Urothelium cell line (cell line): ENCODE data around the gene ARL1.
A peak's percentile ranks its signal among the peaks of the same experiment; 100 is the strongest.
"Not testable (repeated sequence)": the region's sequence is repeated elsewhere in the genome, so short reads cannot be mapped to it uniquely, and the experiment has no call there.

ENCODE experiments used
- DNase-seq: peaks from one replicate; pipeline ENCODE4 v3.0.0; 2011; ENCODE audit warnings: low spot score, mixed read lengths
- FAIRE-seq: peaks from 2 replicates; lab custom pipeline; 2011; peaks lifted over from hg19 to GRCh38; lab: Jason Lieb, UNC

Gene ARL1

GRCh38 chr12:101407436-101408345 lies at the start of gene ARL1:
Gene ARL1 (minus strand): TSS chr12:101407772. CDS start chr12:101407645, 127 bp downstream.
- DNase-seq (peak; percentile 82), FAIRE-seq (no peak)

- DNase-seq (no peak), FAIRE-seq (no peak)
These were observed 48.1 kb upstream of the ARL1 start for GRCh38 chr12:101455685-101456084.

GRCh38 chr12:101441461-101442224 lies 34.1 kb upstream of the ARL1 start:
- no peak for FAIRE-seq
- no peak for DNase-seq

GRCh38 chr12:101439236-101439635 lies 31.7 kb upstream of the ARL1 start:
- DNase-seq (no peak), FAIRE-seq (no peak)

- DNase-seq, result no peak
- no peak for FAIRE-seq
These were observed 28.6 kb upstream of the ARL1 start for GRCh38 chr12:101436136-101436535.

- no peak for FAIRE-seq
- DNase-seq, result no peak
These were observed 22.9 kb upstream of the ARL1 start for GRCh38 chr12:101430456-101430855.

GRCh38 chr12:101424620-101425019 lies 17.0 kb upstream of the ARL1 start:
- FAIRE-seq (no peak), DNase-seq (no peak)

- FAIRE-seq, DNase-seq: not testable (repeated sequence)
These were observed 14.5 kb upstream of the ARL1 start for GRCh38 chr12:101422066-101422465.

GRCh38 chr12:101415228-101415627 lies 7.7 kb upstream of the ARL1 start:
- no peak for FAIRE-seq
- DNase-seq, result no peak

GRCh38 chr12:101414533-101415119 lies 7.1 kb upstream of the ARL1 start:
- no peak for FAIRE-seq
- peak; percentile 18 for DNase-seq

GRCh38 chr12:101410169-101410568 lies 2.6 kb upstream of the ARL1 start:
- not testable (repeated sequence) for DNase-seq, FAIRE-seq

- no peak for DNase-seq
- no peak for FAIRE-seq
These were observed 530 bp downstream of the ARL1 start for GRCh38 chr12:101407049-101407435.

- not testable (repeated sequence) for FAIRE-seq
These were observed 16.4 kb downstream of the ARL1 start for GRCh38 chr12:101391181-101391580.

GRCh38 chr12:101379149-101379548 lies 28.4 kb downstream of the ARL1 start:
- FAIRE-seq, result no peak

More at GRCh38 chr12:101391181-101391580, 16.4 kb downstream of the ARL1 start:
- DNase-seq, result not testable (repeated sequence)

GRCh38 chr12:101375573-101375972 lies 32.0 kb downstream of the ARL1 start:
- no peak for FAIRE-seq

More at GRCh38 chr12:101379149-101379548, 28.4 kb downstream of the ARL1 start:
- no peak for DNase-seq

GRCh38 chr12:101372431-101372830 lies 35.1 kb downstream of the ARL1 start:
- FAIRE-seq (no peak), DNase-seq (no peak)

More at GRCh38 chr12:101375573-101375972, 32.0 kb downstream of the ARL1 start:
- DNase-seq, result no peak

GRCh38 chr12:101368016-101368415 lies 39.6 kb downstream of the ARL1 start:
- DNase-seq (no peak), FAIRE-seq (no peak)

GRCh38 chr12:101361455-101361854 lies 46.1 kb downstream of the ARL1 start:
- DNase-seq, result no peak
- FAIRE-seq, result no peak

GRCh38 chr12:101356794-101357193 lies 50.8 kb downstream of the ARL1 start:
- no peak for DNase-seq
- FAIRE-seq, result no peak

GRCh38 chr12:101351682-101352081 lies 55.9 kb downstream of the ARL1 start:
- DNase-seq, result no peak
- FAIRE-seq, result no peak

- no peak for DNase-seq
- FAIRE-seq, result no peak
These were observed 63.7 kb downstream of the ARL1 start for GRCh38 chr12:101343893-101344292.
